GM23338 (cell line): ENCODE results near the gene PTPN21. TPM values are rescaled to one million over a fixed set of nuclear protein-coding genes. Genes with fewer than 3 reads are reported as not detected.

Experiments
- ATAC-seq: fragments of 200-7000 bp; cut with Tn5 transposase; 3 replicates; pipeline ENCODE4 v1.9.1; 2020
- DNase-seq: peaks from one replicate; pipeline ENCODE4 v3.0.0-alpha.2; 2015; ENCODE audit warnings: low spot score
- H2AFZ ChIP-seq: fragments of 200-600 bp; sonication (generic); 2 replicates; pipeline ENCODE4 v1.8.0; 2016; ENCODE audit warnings: antibody characterized with exemption, mild to moderate bottlenecking, moderate library complexity
- H3F3A ChIP-seq: fragments of 200-600 bp; sonication (generic); replicated peaks from 2 replicates; pipeline ENCODE4 v1.8.0; 2017; ENCODE audit warnings: antibody characterized with exemption, mixed run types, low read depth
- H3K27ac ChIP-seq: fragments of 200-600 bp; sonication (generic); 2 replicates; pipeline ENCODE4 v1.6.1; 2016; ENCODE audit warnings: low read depth
- H3K27me3 ChIP-seq: fragments of 200-600 bp; sonication (generic); 2 replicates; pipeline ENCODE4 v1.8.0; 2016; ENCODE audit warnings: mild to moderate bottlenecking, mixed run types, moderate library complexity; ENCODE audit not compliant: insufficient read depth
- H3K36me3 ChIP-seq: fragments of 200-600 bp; sonication (generic); 2 replicates; pipeline ENCODE4 v1.8.0; 2016; ENCODE audit warnings: mild to moderate bottlenecking; ENCODE audit not compliant: insufficient read depth
- H3K4me1 ChIP-seq: fragments of 200-600 bp; sonication (generic); 2 replicates; pipeline ENCODE4 v1.8.0; 2016; ENCODE audit warnings: mild to moderate bottlenecking, moderate library complexity; ENCODE audit not compliant: insufficient read depth
- H3K4me2 ChIP-seq: fragments of 200-600 bp; sonication (generic); 2 replicates; pipeline ENCODE4 v1.7.1; 2017; ENCODE audit warnings: mixed run types
- H3K4me3 ChIP-seq: fragments of 200-600 bp; sonication (generic); 2 replicates; pipeline ENCODE4 v1.6.1; 2016; ENCODE audit warnings: mixed run types
- H3K79me2 ChIP-seq: fragments of 200-600 bp; sonication (generic); replicated peaks from 2 replicates; pipeline ENCODE4 v1.8.0; 2017; ENCODE audit warnings: mild to moderate bottlenecking; ENCODE audit not compliant: insufficient read depth
- H3K9me2 ChIP-seq: fragments of 200-600 bp; sonication (generic); 2 replicates; pipeline ENCODE4 v1.8.0; 2017; ENCODE audit not compliant: insufficient read depth
- H4K20me1 ChIP-seq: fragments of 200-600 bp; sonication (generic); replicated peaks from 2 replicates; pipeline ENCODE4 v1.8.0; 2017; ENCODE audit warnings: mild to moderate bottlenecking; ENCODE audit not compliant: insufficient read depth
- H3K27ac Mint-ChIP-seq: 2 replicates; pipeline ENCODE4 v1.8.0; 2020; ENCODE audit warnings: inconsistent platforms, mild to moderate bottlenecking, moderate library complexity, mixed read lengths
- H3K27me3 Mint-ChIP-seq: 3 replicates; pipeline ENCODE4 v1.8.0; 2022; ENCODE audit warnings: low read depth, mild to moderate bottlenecking, moderate library complexity, mixed read lengths, inconsistent platforms; ENCODE audit not compliant: insufficient read depth, poor library complexity
- H3K36me3 Mint-ChIP-seq: 3 replicates; pipeline ENCODE4 v1.8.0; 2021; ENCODE audit warnings: low read depth, mild to moderate bottlenecking, inconsistent platforms, moderate library complexity, mixed read lengths
- H3K4me1 Mint-ChIP-seq: 3 replicates; pipeline ENCODE4 v1.8.0; 2020; ENCODE audit warnings: mild to moderate bottlenecking, inconsistent platforms, mixed read lengths
- H3K4me3 Mint-ChIP-seq: 3 replicates; pipeline ENCODE4 v1.8.0; 2021; ENCODE audit warnings: moderate library complexity, mild to moderate bottlenecking, inconsistent platforms, mixed read lengths
- H3K9me3 Mint-ChIP-seq: 3 replicates; pipeline ENCODE4 v1.8.0; 2020; ENCODE audit warnings: moderate library complexity, mild to moderate bottlenecking, inconsistent platforms, mixed read lengths
- EZH2phosphoT487 ChIP-seq: fragments of 200-600 bp; sonication (generic); IDR thresholded peaks from one replicate; pipeline ENCODE4 v1.8.1; 2018; ENCODE audit warnings: antibody characterized with exemption; ENCODE audit not compliant: unreplicated experiment
- ZNF331 ChIP-seq: fragments of 250-450 bp; sonication (Bioruptor Pico); IDR thresholded peaks from 2 replicates; pipeline ENCODE4 v1.5.0; 2020; ENCODE audit warnings: low read depth, mild to moderate bottlenecking, moderate library complexity
- polyA plus RNA-seq: library from polyadenylated mRNA; unstranded; fragments of >200 nt; fragmentation: Nextera tagmentation; extraction: Ambion mirVana; gene quantifications from 2 replicates; pipeline ENCODE4 v1.2.1, GENCODE V29; 2016
- total RNA-seq: library from RNA; depleted of rRNA; stranded (reverse); fragments of >200 nt; shearing (Covaris generic); gene quantifications from 2 replicates; pipeline ENCODE4 v1.2.3, GENCODE V29; 2014
- TF ChIP-seq, protein P1 (sequence below): fragments of 250-450 bp; sonication (Bioruptor Pico); IDR thresholded peaks from 2 replicates; pipeline ENCODE4 v1.5.0; 2020; ENCODE audit warnings: mild to moderate bottlenecking, moderate library complexity
- TF ChIP-seq, protein P2 (sequence below), 2 experiments: fragments of 200-600 bp in 1 of 2; sonication (generic) in 1 of 2; conservative IDR thresholded peaks; 2 replicates each; pipeline versions ENCODE4 v1.5.1 to v1.6.1; 2016 to 2017; ENCODE audit warnings: antibody characterized with exemption in 2 of 2, low read depth in 2 of 2, mild to moderate bottlenecking in 2 of 2, moderate library complexity in 1 of 2

Gene PTPN21
- total and polyA plus RNA-seq, 2 experiments from 2014 or later = 2.7 to 5.6 TPM

DNA sequence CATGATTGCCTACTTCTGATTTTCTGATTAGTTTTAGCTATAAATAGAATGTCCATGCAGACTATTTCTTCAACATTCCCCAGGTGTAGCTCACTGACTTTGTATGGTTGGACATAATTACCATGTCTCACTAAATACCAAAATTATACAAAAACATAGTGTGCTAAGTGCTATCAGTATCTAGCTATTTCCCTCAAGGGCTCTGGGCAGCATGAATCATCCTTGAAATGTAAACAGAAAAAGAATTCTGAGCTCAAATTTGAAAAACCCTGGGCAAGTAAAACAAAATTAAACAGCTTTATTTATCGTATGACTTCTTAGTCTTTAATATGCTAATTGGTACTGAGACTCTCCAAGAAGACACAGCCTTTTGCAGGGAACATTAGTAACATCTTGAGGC, 86.4 kb downstream of the PTPN21 start (continued):
- TF ChIP-seq, protein P1, sequence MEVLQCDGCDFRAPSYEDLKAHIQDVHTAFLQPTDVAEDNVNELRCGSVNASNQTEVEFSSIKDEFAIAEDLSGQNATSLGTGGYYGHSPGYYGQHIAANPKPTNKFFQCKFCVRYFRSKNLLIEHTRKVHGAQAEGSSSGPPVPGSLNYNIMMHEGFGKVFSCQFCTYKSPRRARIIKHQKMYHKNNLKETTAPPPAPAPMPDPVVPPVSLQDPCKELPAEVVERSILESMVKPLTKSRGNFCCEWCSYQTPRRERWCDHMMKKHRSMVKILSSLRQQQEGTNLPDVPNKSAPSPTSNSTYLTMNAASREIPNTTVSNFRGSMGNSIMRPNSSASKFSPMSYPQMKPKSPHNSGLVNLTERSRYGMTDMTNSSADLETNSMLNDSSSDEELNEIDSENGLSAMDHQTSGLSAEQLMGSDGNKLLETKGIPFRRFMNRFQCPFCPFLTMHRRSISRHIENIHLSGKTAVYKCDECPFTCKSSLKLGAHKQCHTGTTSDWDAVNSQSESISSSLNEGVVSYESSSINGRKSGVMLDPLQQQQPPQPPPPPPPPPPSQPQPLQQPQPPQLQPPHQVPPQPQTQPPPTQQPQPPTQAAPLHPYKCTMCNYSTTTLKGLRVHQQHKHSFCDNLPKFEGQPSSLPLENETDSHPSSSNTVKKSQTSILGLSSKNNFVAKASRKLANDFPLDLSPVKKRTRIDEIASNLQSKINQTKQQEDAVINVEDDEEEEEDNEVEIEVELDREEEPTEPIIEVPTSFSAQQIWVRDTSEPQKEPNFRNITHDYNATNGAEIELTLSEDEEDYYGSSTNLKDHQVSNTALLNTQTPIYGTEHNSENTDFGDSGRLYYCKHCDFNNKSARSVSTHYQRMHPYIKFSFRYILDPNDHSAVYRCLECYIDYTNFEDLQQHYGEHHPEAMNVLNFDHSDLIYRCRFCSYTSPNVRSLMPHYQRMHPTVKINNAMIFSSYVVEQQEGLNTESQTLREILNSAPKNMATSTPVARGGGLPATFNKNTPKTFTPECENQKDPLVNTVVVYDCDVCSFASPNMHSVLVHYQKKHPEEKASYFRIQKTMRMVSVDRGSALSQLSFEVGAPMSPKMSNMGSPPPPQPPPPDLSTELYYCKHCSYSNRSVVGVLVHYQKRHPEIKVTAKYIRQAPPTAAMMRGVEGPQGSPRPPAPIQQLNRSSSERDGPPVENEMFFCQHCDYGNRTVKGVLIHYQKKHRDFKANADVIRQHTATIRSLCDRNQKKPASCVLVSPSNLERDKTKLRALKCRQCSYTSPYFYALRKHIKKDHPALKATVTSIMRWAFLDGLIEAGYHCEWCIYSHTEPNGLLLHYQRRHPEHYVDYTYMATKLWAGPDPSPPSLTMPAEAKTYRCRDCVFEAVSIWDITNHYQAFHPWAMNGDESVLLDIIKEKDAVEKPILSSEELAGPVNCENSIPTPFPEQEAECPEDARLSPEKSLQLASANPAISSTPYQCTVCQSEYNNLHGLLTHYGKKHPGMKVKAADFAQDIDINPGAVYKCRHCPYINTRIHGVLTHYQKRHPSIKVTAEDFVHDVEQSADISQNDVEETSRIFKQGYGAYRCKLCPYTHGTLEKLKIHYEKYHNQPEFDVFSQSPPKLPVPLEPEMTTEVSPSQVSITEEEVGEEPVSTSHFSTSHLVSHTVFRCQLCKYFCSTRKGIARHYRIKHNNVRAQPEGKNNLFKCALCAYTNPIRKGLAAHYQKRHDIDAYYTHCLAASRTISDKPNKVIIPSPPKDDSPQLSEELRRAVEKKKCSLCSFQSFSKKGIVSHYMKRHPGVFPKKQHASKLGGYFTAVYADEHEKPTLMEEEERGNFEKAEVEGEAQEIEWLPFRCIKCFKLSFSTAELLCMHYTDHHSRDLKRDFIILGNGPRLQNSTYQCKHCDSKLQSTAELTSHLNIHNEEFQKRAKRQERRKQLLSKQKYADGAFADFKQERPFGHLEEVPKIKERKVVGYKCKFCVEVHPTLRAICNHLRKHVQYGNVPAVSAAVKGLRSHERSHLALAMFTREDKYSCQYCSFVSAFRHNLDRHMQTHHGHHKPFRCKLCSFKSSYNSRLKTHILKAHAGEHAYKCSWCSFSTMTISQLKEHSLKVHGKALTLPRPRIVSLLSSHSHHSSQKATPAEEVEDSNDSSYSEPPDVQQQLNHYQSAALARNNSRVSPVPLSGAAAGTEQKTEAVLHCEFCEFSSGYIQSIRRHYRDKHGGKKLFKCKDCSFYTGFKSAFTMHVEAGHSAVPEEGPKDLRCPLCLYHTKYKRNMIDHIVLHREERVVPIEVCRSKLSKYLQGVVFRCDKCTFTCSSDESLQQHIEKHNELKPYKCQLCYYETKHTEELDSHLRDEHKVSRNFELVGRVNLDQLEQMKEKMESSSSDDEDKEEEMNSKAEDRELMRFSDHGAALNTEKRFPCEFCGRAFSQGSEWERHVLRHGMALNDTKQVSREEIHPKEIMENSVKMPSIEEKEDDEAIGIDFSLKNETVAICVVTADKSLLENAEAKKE (CRISPR knock-in tag) = no peak
- no peak for TF ChIP-seq ZNF331

DNA sequence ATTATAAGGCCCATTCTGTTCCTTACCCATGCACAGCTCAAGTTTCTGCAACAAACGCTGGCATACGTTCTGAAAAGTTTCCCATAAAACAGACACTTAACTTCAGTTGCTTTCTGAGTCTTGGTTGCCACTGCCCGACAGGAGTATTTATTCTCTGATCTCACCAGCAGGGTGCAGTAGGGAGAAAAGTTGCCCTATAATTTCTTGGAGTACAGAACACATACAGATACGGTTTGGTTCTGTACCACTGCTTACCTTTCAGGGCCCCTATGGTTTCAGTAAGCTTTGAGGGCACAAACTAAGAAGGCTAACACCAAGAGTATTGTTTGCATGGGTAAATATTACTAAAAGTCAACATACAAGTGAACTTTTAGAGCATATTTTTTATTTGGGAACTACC, 91.5 kb downstream of the PTPN21 start:
- no peak overlapping the region for H3K4me3 Mint-ChIP-seq
- Histone ChIP-seq H2AFZ (no peak overlapping the region), H3K4me2 (no peak overlapping the region), H3K4me1 (no peaks in the 10 kb centered on the region), H3F3A (no peaks in the 10 kb centered on the region), H3K79me2 (no peaks in the 10 kb centered on the region), H3K27ac (no peak overlapping the region), H3K9me2 (no peaks in the 10 kb centered on the region), H4K20me1 (no peaks in the 10 kb centered on the region), H3K4me3 (no peak overlapping the region), H3K27me3 (no peaks in the 10 kb centered on the region), H3K36me3 (peaks cover 9% of the 10 kb centered on the region; the same call in 1 of the 2 replicates)
- H3K27ac Mint-ChIP-seq = no peak overlapping the region
- ATAC-seq (peak; percentile 38; the same call in 1 of the 3 replicates), DNase-seq (peak; percentile 51)
- peaks cover 54% of the 10 kb centered on the region for H3K36me3 Mint-ChIP-seq
- no peaks in the 10 kb centered on the region for H3K4me1 Mint-ChIP-seq
- H3K9me3 Mint-ChIP-seq = peaks cover 41% of the 10 kb centered on the region
- peaks cover 1% of the 10 kb centered on the region for H3K27me3 Mint-ChIP-seq
- TF ChIP-seq, protein P2, sequence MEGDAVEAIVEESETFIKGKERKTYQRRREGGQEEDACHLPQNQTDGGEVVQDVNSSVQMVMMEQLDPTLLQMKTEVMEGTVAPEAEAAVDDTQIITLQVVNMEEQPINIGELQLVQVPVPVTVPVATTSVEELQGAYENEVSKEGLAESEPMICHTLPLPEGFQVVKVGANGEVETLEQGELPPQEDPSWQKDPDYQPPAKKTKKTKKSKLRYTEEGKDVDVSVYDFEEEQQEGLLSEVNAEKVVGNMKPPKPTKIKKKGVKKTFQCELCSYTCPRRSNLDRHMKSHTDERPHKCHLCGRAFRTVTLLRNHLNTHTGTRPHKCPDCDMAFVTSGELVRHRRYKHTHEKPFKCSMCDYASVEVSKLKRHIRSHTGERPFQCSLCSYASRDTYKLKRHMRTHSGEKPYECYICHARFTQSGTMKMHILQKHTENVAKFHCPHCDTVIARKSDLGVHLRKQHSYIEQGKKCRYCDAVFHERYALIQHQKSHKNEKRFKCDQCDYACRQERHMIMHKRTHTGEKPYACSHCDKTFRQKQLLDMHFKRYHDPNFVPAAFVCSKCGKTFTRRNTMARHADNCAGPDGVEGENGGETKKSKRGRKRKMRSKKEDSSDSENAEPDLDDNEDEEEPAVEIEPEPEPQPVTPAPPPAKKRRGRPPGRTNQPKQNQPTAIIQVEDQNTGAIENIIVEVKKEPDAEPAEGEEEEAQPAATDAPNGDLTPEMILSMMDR (conservative IDR thresholded peaks at IDR 0.05; ENCODE audit: low read depth in 2 of 2) = peak; percentile 57 to 71
- TF ChIP-seq EZH2phosphoT487 = no peak
